HFF-Myc (cell line): ENCODE measurements around the gene KLK7.

Experiments
- DNase-seq: peaks from one replicate; pipeline ENCODE4 v3.0.0-alpha.2; 2011; ENCODE audit warnings: low read depth; ENCODE audit errors: extremely low read depth
- H3K4me3 ChIP-seq: replicated peaks from 2 replicates; pipeline ENCODE4 v1.5.1; 2011; ENCODE audit warnings: low read depth, mild to moderate bottlenecking, control low read depth, low read length
- CTCF ChIP-seq: IDR thresholded peaks from 2 replicates; pipeline ENCODE4 v1.5.1; 2012; ENCODE audit warnings: mild to moderate bottlenecking, low read depth, low read length, control low read depth; ENCODE audit errors: missing control alignments

KLK7 gene

GRCh38 chr19:51003316-51003715 is 19.6 kb upstream of the KLK7 start:
- no peak overlapping the region for H3K4me3 ChIP-seq
- no peak for TF ChIP-seq CTCF
- DNase-seq = no peak

- TF ChIP-seq CTCF = no peak
- DNase-seq = no peak
- no peak overlapping the region for H3K4me3 ChIP-seq
Observed at GRCh38 chr19:51002542-51003311, 19.0 kb upstream of the KLK7 start.

- no peak overlapping the region for H3K4me3 ChIP-seq
- no peak for DNase-seq
- TF ChIP-seq CTCF = no peak
Observed at GRCh38 chr19:51002089-51002532, 18.4 kb upstream of the KLK7 start.

- DNase-seq = no peak
- H3K4me3 ChIP-seq = no peak within 1 kb of the TSS
- TF ChIP-seq CTCF = no peak
Observed at GRCh38 chr19:51001515-51001914, 17.8 kb upstream of the KLK7 start, which contains the start of gene KLK8. Gene KLK8 (minus strand): TSS chr19:51001604. CDS start chr19:51001167, 437 bp downstream.

- no peak overlapping the region for H3K4me3 ChIP-seq
- DNase-seq = no peak
- TF ChIP-seq CTCF = no peak
Observed at GRCh38 chr19:51000981-51001380, 17.3 kb upstream of the KLK7 start.

GRCh38 chr19:51000426-51000825 is 16.7 kb upstream of the KLK7 start:
- DNase-seq = no peak
- no peak for TF ChIP-seq CTCF
- H3K4me3 ChIP-seq = no peak overlapping the region
